NT2/D1 (cell line): ENCODE measurements around the gene ABHD3.
"Not testable (repeated sequence)": the region's sequence is repeated elsewhere in the genome, so short reads cannot be mapped to it uniquely, and the experiment has no call there.

ENCODE experiments used
- DNase-seq: peaks from one replicate; pipeline ENCODE4 v3.0.0-alpha.2; 2011; ENCODE audit warnings: low read depth, low spot score
- H3K27me3 ChIP-seq: 2 replicates; pipeline ENCODE4 v1.6.0; 2011; ENCODE audit warnings: mild to moderate bottlenecking; ENCODE audit not compliant: insufficient read length, insufficient read depth
- H3K36me3 ChIP-seq: 2 replicates; pipeline ENCODE4 v1.6.1; 2011; ENCODE audit warnings: mild to moderate bottlenecking, low read length, mixed read lengths; ENCODE audit not compliant: insufficient read depth, insufficient read length
- H3K4me1 ChIP-seq: 2 replicates; pipeline ENCODE4 v1.5.1; 2011; ENCODE audit not compliant: insufficient read depth, insufficient read length
- H3K4me3 ChIP-seq: 2 replicates; pipeline ENCODE4 v1.5.1; 2011; ENCODE audit warnings: low read depth; ENCODE audit not compliant: insufficient read length
- H3K9ac ChIP-seq: 2 replicates; pipeline ENCODE4 v1.6.0; 2011; ENCODE audit warnings: low read depth; ENCODE audit not compliant: insufficient read length
- H3K9me3 ChIP-seq: 2 replicates; pipeline ENCODE4 v1.5.1; 2011; ENCODE audit warnings: mild to moderate bottlenecking, low read length; ENCODE audit not compliant: insufficient read depth
- SUZ12 ChIP-seq: IDR thresholded peaks from 2 replicates; pipeline ENCODE4 v1.6.1; 2011; ENCODE audit not compliant: insufficient read length, insufficient read depth; ENCODE audit errors: extremely low read depth
- YY1 ChIP-seq: IDR thresholded peaks from 2 replicates; pipeline ENCODE4 v1.6.1; 2011; ENCODE audit not compliant: insufficient read length, insufficient read depth
- ZNF274 ChIP-seq: IDR thresholded peaks from 2 replicates; pipeline ENCODE4 v1.6.1; 2011; ENCODE audit warnings: mild to moderate bottlenecking, low read depth, low read length

Gene ABHD3

GRCh38 chr18:21733011-21733410 lies 28.4 kb upstream of the ABHD3 start:
- no peak overlapping the region for H3K9ac ChIP-seq
- H3K4me3 ChIP-seq: no peak overlapping the region
- no peaks in the 10 kb centered on the region for H3K36me3 ChIP-seq
- no peak for DNase-seq
- TF ChIP-seq ZNF274 (no peak), YY1 (no peak), SUZ12 (no peak)
- peaks cover 4% of the 10 kb centered on the region for H3K4me1 ChIP-seq
- no peaks in the 10 kb centered on the region for H3K27me3 ChIP-seq
- no peaks in the 10 kb centered on the region for H3K9me3 ChIP-seq

- Histone ChIP-seq H3K27me3 (no peaks in the 10 kb centered on the region), H3K9me3 (no peaks in the 10 kb centered on the region), H3K4me3 (no peak overlapping the region), H3K9ac (no peak overlapping the region), H3K36me3 (no peaks in the 10 kb centered on the region), H3K4me1 (no peaks in the 10 kb centered on the region)
- TF ChIP-seq ZNF274: no peak
- no peak for TF ChIP-seq SUZ12
- TF ChIP-seq YY1: no peak
- DNase-seq: no peak
Observed at GRCh38 chr18:21727702-21728101, 23.1 kb upstream of the ABHD3 start.

GRCh38 chr18:21725201-21725600 lies 20.6 kb upstream of the ABHD3 start:
- Histone ChIP-seq H3K4me1 (no peaks in the 10 kb centered on the region), H3K9me3 (no peaks in the 10 kb centered on the region), H3K9ac (no peak overlapping the region), H3K36me3 (no peaks in the 10 kb centered on the region), H3K27me3 (no peaks in the 10 kb centered on the region), H3K4me3 (no peak overlapping the region)
- TF ChIP-seq ZNF274 (no peak), YY1 (no peak), SUZ12 (no peak)
- no peak for DNase-seq

DNA sequence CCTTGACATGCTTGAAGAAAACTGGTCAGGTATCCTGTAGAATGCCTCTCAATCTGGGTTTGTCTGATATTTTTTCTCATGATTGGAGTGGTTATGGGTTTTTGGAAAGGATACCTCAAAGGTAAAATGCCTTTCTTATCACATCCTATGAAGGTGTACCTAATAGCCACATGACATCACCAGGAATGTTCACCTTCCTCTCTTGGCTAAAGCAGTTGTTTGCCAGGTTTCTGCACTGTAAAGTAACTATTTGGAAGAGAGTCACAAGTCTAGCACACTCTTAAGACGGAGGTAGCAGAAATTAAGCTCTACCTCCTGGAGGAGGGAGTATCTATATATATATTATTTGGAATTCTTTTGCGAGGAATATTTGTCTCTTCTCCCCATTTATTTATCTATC lies 18.1 kb upstream of the ABHD3 start:
- Histone ChIP-seq H3K36me3 (no peaks in the 10 kb centered on the region), H3K27me3 (no peaks in the 10 kb centered on the region), H3K9ac (no peak overlapping the region), H3K4me1 (no peaks in the 10 kb centered on the region), H3K4me3 (no peak overlapping the region), H3K9me3 (no peaks in the 10 kb centered on the region)
- no peak for TF ChIP-seq ZNF274
- no peak for TF ChIP-seq YY1
- TF ChIP-seq SUZ12: no peak
- DNase-seq: no peak

DNA sequence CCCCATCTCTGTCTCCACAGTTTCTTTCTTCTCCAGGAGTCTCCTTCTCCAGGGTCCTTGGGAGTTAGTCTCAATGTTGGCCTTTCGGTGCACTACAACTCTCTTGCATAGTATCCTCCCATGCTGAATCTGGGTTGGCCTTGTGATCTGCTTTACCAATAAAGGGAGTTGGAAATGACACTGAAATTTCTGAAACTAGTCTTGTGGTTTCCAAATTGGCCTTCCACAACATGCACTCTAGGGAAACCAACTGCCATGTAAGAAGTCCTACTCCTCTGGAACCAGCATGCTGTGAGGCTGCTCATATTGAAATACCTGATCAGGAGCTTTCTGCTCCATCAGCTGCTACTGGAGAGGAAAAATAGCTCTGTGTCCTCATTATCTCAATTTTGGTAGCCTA lies 9.9 kb upstream of the ABHD3 start:
- H3K9ac ChIP-seq: no peak overlapping the region

DNA sequence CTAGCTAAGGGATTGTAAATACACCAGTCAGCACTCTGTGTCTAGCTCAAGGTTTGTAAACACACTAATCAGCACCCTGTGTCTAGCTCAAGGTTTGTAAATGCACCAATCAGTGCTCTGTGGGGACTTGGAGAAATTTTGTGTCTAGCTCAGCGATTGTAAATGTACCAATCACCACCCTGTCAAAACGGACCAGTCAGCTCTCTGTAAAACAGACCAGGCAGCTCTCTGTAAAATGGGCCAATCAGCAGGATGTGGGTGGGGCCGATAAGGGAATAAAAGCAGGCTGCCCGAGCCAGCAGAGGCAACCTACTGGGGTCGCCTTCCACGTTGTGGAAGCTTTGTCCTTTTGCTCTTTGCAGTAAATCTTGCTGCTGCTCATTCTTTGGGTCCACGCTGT lies 2.6 kb upstream of the ABHD3 start:
- H3K27me3 ChIP-seq, DNase-seq, H3K9ac ChIP-seq, H3K4me1 ChIP-seq, H3K4me3 ChIP-seq, H3K36me3 ChIP-seq: not testable (repeated sequence)
- peaks cover 18% of the 10 kb centered on the region for H3K9me3 ChIP-seq

More for the DNA sequence above, 9.9 kb upstream of the ABHD3 start:
- no peak for DNase-seq
- Histone ChIP-seq H3K4me1 (no peaks in the 10 kb centered on the region), H3K27me3 (no peaks in the 10 kb centered on the region), H3K9me3 (no peaks in the 10 kb centered on the region), H3K36me3 (no peaks in the 10 kb centered on the region), H3K4me3 (no peak overlapping the region)
- TF ChIP-seq SUZ12 (no peak), ZNF274 (no peak), YY1 (no peak)

DNA sequence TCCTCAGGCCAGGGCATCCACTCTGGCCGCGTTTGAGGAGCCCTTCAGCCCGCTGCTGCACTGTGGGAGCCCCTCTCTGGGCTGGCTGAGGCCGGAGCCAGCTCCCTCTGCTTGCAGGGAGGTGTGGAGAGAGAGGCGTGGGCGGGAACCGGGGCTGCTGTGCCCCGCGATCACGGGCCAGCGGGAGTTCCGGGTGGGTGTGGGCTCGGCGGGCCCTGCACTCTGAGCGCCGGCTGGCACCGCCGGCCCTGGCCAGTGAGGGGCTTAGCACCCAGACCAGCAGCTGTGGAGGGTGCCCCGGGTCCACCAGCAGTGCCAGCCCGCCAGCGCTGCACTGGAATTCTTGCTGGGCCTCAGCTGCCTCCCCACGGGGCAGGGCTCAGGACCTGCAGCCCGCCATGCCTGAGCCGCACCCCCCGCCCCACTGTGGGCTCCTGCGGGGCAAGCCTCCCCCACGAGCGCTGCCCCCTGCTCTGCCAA lies 1.9 kb upstream of the ABHD3 start:
- TF ChIP-seq YY1 (no peak), ZNF274 (no peak)

GRCh38 chr18:21703241-21703820 lies 1.2 kb downstream of the ABHD3 start:
- no peak for DNase-seq
- peak overlapping the region; percentile 89 for H3K9ac ChIP-seq
- H3K27me3 ChIP-seq: no peaks in the 10 kb centered on the region
- peak overlapping the region; percentile 78 for H3K4me3 ChIP-seq
- TF ChIP-seq ZNF274: no peak
- TF ChIP-seq SUZ12: no peak
- no peak for TF ChIP-seq YY1
- peaks cover 18% of the 10 kb centered on the region for H3K9me3 ChIP-seq
- peaks cover 28% of the 10 kb centered on the region for H3K36me3 ChIP-seq
- no peaks in the 10 kb centered on the region for H3K4me1 ChIP-seq

More for the DNA sequence above, 1.9 kb upstream of the ABHD3 start:
- Histone ChIP-seq H3K4me1 (no peaks in the 10 kb centered on the region), H3K9ac (no peak overlapping the region), H3K36me3 (peaks cover 11% of the 10 kb centered on the region), H3K27me3 (no peaks in the 10 kb centered on the region), H3K4me3 (no peak overlapping the region), H3K9me3 (peaks cover 18% of the 10 kb centered on the region)
- no peak for DNase-seq
